Upper lobe of left lung (tissue), 4 donors: ENCODE measurements around the gene SLC44A5.

Experiments used
- EP300 ChIP-seq, 4 donors: sonication (generic); formaldehyde crosslinking; IDR thresholded peaks; one replicate each; pipeline ENCODE4 v1.5.1; 2017; ENCODE audit warnings: antibody characterized with exemption in 4 of 4, control low read depth in 2 of 4
- POLR2A ChIP-seq, 4 donors: fragments of 450-650 bp; IDR thresholded peaks; one replicate each; pipeline ENCODE4 v1.5.1; 2016 to 2017; ENCODE audit warnings: antibody characterized with exemption in 4 of 4, mild to moderate bottlenecking in 2 of 4
- POLR2AphosphoS5 ChIP-seq, 2 donors: sonication (generic); formaldehyde crosslinking; IDR thresholded peaks; one replicate each; pipeline ENCODE4 v1.5.1; 2017; ENCODE audit warnings: antibody characterized with exemption in 2 of 2
- TF ChIP-seq, protein P1 (sequence below), 6 experiments: fragments of 450-650 bp in 4 of 6; fragments of 200-600 bp in 2 of 6; sonication (generic) in 2 of 6; IDR thresholded peaks; one replicate each; pipeline ENCODE4 v1.5.1; 2016 to 2019; ENCODE audit warnings: antibody characterized with exemption in 6 of 6

DNA sequence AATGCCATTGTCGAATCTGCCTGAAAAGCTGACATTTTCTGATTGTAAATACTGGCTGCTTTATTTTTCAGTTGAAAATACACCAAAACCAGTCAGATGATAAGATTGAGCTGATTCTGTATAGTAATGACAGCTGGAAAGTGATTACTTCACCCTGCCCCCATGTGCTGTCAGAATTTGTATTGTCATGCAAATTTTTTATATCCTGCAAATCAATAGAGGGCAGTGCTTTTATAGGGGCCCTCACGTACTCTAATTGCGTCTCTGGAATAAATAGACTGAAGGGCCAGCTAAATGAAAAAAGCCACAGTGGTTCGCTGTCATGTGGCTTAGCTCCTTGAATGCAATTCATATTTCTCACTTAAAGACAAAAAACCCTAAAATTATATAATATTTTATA lies 268.1 kb downstream of the SLC44A5 start:
- TF ChIP-seq, protein P1, sequence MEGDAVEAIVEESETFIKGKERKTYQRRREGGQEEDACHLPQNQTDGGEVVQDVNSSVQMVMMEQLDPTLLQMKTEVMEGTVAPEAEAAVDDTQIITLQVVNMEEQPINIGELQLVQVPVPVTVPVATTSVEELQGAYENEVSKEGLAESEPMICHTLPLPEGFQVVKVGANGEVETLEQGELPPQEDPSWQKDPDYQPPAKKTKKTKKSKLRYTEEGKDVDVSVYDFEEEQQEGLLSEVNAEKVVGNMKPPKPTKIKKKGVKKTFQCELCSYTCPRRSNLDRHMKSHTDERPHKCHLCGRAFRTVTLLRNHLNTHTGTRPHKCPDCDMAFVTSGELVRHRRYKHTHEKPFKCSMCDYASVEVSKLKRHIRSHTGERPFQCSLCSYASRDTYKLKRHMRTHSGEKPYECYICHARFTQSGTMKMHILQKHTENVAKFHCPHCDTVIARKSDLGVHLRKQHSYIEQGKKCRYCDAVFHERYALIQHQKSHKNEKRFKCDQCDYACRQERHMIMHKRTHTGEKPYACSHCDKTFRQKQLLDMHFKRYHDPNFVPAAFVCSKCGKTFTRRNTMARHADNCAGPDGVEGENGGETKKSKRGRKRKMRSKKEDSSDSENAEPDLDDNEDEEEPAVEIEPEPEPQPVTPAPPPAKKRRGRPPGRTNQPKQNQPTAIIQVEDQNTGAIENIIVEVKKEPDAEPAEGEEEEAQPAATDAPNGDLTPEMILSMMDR (IDR thresholded peaks at IDR 0.05): no peak
- no peak for TF ChIP-seq POLR2A (IDR thresholded peaks at IDR 0.05)
- TF ChIP-seq POLR2AphosphoS5 (IDR thresholded peaks at IDR 0.05): no peak
- TF ChIP-seq EP300 (IDR thresholded peaks at IDR 0.05): no peak
